Adrenal gland (tissue), 12 donors: ENCODE results near the gene RBM12. TPM values are rescaled to one million over a fixed set of nuclear protein-coding genes. Genes with fewer than 3 reads are reported as not detected.

Experiments
- DNase-seq, 7 donors: peaks; one replicate each; pipeline ENCODE4 v3.0.0-alpha.2; 2019 to 2020
- H3K27ac ChIP-seq, 5 donors: fragments of 200-600 bp; sonication (generic) in 4 of 5; 1 replicate in 3 of 5; 2 replicates in 2 of 5; pipeline versions ENCODE4 v1.5.1 to v1.8.0; 2016 to 2020; ENCODE audit warnings: mild to moderate bottlenecking in 1 of 5
- H3K27me3 ChIP-seq: fragments of 200-600 bp; 2 replicates; pipeline ENCODE4 v1.8.0; 2021
- H3K36me3 ChIP-seq, 2 donors: fragments of 200-600 bp; replicated peaks in 1 of 2; 1 replicate in 1 of 2; 2 replicates in 1 of 2; pipeline versions ENCODE4 v1.5.1 to v1.8.0; 2018 to 2022
- H3K4me1 ChIP-seq, 2 donors: fragments of 200-600 bp; replicated peaks in 1 of 2; 1 replicate in 1 of 2; 2 replicates in 1 of 2; pipeline versions ENCODE4 v1.5.1 to v1.8.0; 2018 to 2021
- H3K4me3 ChIP-seq, 4 donors: fragments of 200-600 bp; sonication (generic) in 3 of 4; one replicate each; pipeline ENCODE4 v1.5.1; 2016 to 2018
- H3K9me3 ChIP-seq, 3 donors: fragments of 200-600 bp; sonication (generic) in 1 of 3; replicated peaks in 1 of 3; 1 replicate in 2 of 3; 2 replicates in 1 of 3; pipeline versions ENCODE4 v1.5.1 to v1.8.0; 2016 to 2021
- CTCF ChIP-seq, 6 experiments: fragments of 450-650 bp in 4 of 6; fragments of 200-600 bp in 2 of 6; sonication (generic) in 1 of 6; IDR thresholded peaks; 1 replicate in 5 of 6; 2 replicates in 1 of 6; pipeline versions ENCODE4 v1.5.1 to v1.8.0; 2016 to 2021; ENCODE audit warnings: antibody characterized with exemption in 6 of 6, mild to moderate bottlenecking in 2 of 6, moderate library complexity in 1 of 6
- POLR2A ChIP-seq, 2 donors: fragments of 450-650 bp; IDR thresholded peaks; one replicate each; pipeline ENCODE4 v1.6.1; 2017; ENCODE audit warnings: antibody characterized with exemption in 2 of 2, mild to moderate bottlenecking in 2 of 2, moderate library complexity in 1 of 2
- WGBS, 4 donors: extraction: QIAGEN DNeasy Blood & Tissue Kit in 2 of 4; methylation state at CpG; one replicate each; pipeline versions ENCODE4 v1.1.5 to v1.1.7; 2013 to 2017; 5-methylcytosine and 5-hydroxymethylcytosine counted together
- intact Hi-C, 2 donors: fragments of 100-400 bp; cut with DNase I; formaldehyde crosslinking; loops; one replicate each; pipeline versions ENCODE4 v1.14.1 to v1.15.0; 2022 to 2023
- polyA plus RNA-seq, 3 donors: library from polyadenylated mRNA; stranded (reverse); fragments of 200-250 nt in 2 of 3; fragments of 350-450 nt in 1 of 3; fragmentation: Illumina TruSeq in 1 of 3; extraction: RNeasy Lipid Tissue Mini Kit (QIAGEN cat#74804) in 1 of 3; gene quantifications; one replicate each; pipeline ENCODE4 v1.2.3, GENCODE V29; 2013 to 2014
- total RNA-seq, 9 donors: library from RNA; depleted of rRNA in 4 of 9; stranded (reverse); fragments of >200 nt in 4 of 9; fragments of 120-200 nt in 1 of 9; fragmentation: NEBNext Ultra II Directional in 1 of 9; extraction: Animal tissue kit (Norgen Biotek cat#: 25700) in 1 of 9; gene quantifications; one replicate each; pipeline versions ENCODE4 v1.1.0 to v1.2.4, GENCODE V29; 2013 to 2023
- donor health status: healthy with polysubstance abuse.
- donor health status: Bipolar disorder and iron deficiency.
- donor health status: DM: yes; HTN: yes; CAD: no.
- donor health status: DM: no; HTN: no; CAD: no.
- donor health status: DM: no; HTN: no; CAD: no.
- donor health status: DM: yes; HTN: yes; CAD: no.

RBM12 gene
- total and polyA plus RNA-seq, 12 donors: 7.7 to 98.6 (median 46.5) TPM

- WGBS, 4 donors: 67 to 79% (median 70%) methylated on average over 4 of the region's 4 CpGs
- Histone ChIP-seq H3K9me3 (no peaks in the 10 kb centered on the region), H3K27me3 (no peaks in the 10 kb centered on the region), H3K4me3 (no peak overlapping the region), H3K4me1 (peaks cover 0 to 71% of the 10 kb centered on the region in 2 donors), H3K36me3 (peaks cover 0 to 29% of the 10 kb centered on the region in 2 donors), H3K27ac (no peak overlapping the region)
- DNase-seq: no peak
- intact Hi-C loops: no loop called here
- TF ChIP-seq CTCF (IDR thresholded peaks at IDR 0.05) (no peak), POLR2A (IDR thresholded peaks at IDR 0.05) (no peak)
Measured at GRCh38 chr20:35653893-35654292, 10.8 kb downstream of the RBM12 start.

GRCh38 chr20:35653430-35653734 is 11.3 kb downstream of the RBM12 start:
- Histone ChIP-seq H3K4me3 (no peak overlapping the region), H3K9me3 (no peaks in the 10 kb centered on the region), H3K36me3 (peaks cover 0 to 29% of the 10 kb centered on the region in 2 donors), H3K4me1 (peaks cover 0 to 73% of the 10 kb centered on the region in 2 donors), H3K27ac (no peak overlapping the region), H3K27me3 (no peaks in the 10 kb centered on the region)
- WGBS, 4 donors: 93 to 99% (median 97%) methylated on average over 3 of the region's 3 CpGs
- intact Hi-C loops: no loop called here
- TF ChIP-seq POLR2A (IDR thresholded peaks at IDR 0.05) (no peak), CTCF (IDR thresholded peaks at IDR 0.05) (no peak)
- DNase-seq: no peak

- Histone ChIP-seq H3K27ac (no peak overlapping the region), H3K4me1 (peaks cover 0 to 68% of the 10 kb centered on the region in 2 donors), H3K4me3 (no peak overlapping the region), H3K36me3 (peaks cover 0 to 29% of the 10 kb centered on the region in 2 donors), H3K9me3 (no peaks in the 10 kb centered on the region), H3K27me3 (no peaks in the 10 kb centered on the region)
- 94 to 98% (median 96%) methylated on average over 10 to 13 of the region's 13 CpGs for WGBS, 4 donors
- intact Hi-C loops: no loop called here
- no peak for DNase-seq
- TF ChIP-seq POLR2A (IDR thresholded peaks at IDR 0.05) (no peak), CTCF (IDR thresholded peaks at IDR 0.05) (no peak)
Measured at GRCh38 chr20:35652641-35653429, 11.9 kb downstream of the RBM12 start.

GRCh38 chr20:35651958-35652357 is 12.7 kb downstream of the RBM12 start:
- no peaks in the 10 kb centered on the region for H3K27me3 ChIP-seq
- no peaks in the 10 kb centered on the region for H3K9me3 ChIP-seq
- intact Hi-C loops: no loop called here
- TF ChIP-seq CTCF (IDR thresholded peaks at IDR 0.05) (no peak), POLR2A (IDR thresholded peaks at IDR 0.05) (no peak)
- peaks cover 0 to 29% of the 10 kb centered on the region in 2 donors for H3K36me3 ChIP-seq
- no peak for DNase-seq
- H3K4me3 ChIP-seq: no peak overlapping the region
- H3K27ac ChIP-seq: no peak overlapping the region
- peaks cover 0 to 59% of the 10 kb centered on the region in 2 donors for H3K4me1 ChIP-seq
